NCI-H82 treated with DMSO at 0.1 percent for 48 hours (cell line): ENCODE data around the gene KRT7.
"Not testable (repeated sequence)": the region's sequence is repeated elsewhere in the genome, so short reads cannot be mapped to it uniquely, and the experiment has no call there.

Experiments
- DNase-seq: peaks from one replicate; lab custom pipeline; 2025; ENCODE audit not compliant: unreplicated experiment; lab: John Stamatoyannopoulos, UW

Gene KRT7

DNA sequence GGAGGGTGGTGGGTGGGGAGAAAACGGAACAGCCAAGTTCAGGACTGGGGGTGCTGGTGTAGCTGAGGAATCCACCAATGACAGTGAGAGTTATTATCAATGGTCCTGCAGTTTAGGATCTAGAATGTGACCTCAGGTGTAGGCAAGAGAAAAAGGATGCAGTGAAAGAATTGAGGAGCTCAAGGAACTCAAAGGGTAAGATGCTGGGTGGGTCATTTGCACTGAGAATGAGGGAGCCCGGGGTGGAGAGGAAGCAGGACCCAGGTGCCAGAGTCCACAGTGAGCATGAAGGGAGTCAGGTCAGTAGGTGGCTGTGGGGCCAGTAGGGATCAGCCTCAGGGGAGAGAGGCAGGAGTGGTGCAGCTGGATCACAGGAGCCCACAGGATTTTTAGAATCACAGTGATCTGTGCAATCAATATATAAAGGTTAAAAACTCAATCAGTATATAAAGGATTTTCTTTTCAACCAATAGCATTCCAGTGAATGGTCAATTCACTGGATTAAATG, 3.2 kb upstream of the KRT7 start:
- no peak for DNase-seq

DNA sequence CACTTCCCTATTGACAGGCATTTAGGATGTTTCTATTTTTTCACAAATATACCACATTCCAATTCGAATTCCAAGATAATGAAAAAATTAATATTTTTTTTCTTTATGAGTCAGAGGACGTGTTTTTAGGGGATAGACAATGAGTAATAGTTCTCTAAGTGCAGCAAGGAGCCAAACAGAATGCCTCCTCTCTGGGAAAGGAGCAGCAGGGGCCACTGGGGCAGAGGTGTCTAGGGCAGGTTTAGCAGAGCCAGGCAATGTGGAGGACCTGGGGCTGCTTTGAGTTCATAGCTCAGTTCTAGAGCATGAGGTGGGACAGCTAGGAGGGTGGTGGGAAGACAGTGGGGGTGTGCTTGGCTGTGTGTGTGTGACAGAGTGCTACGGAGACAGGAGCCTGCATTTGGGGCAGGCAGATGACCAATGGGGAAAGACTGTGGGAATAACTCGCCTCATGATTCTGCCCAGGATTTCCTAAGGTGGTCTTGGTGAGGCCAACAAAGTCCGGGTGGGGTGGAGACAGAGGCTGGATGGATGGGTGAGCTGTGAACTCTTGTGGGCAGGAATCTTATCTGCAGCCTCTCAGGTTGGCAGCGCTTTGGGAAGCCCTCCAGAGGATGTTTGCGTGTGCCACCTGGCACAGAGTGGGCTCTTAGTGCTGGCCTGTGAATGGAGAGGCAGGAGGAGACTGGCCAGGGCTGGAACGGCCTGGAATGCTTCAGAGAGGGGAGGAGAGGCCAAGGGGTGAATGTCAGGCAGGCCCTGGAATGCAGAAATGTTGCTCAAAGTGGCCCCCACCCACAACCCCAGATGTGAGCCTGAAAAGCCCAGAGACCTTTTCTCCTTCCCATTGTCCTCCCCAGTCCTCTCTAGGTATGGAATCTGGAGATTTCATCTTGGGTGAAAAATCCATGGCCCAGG, 2.4 kb upstream of the KRT7 start:
- no peak for DNase-seq

DNA sequence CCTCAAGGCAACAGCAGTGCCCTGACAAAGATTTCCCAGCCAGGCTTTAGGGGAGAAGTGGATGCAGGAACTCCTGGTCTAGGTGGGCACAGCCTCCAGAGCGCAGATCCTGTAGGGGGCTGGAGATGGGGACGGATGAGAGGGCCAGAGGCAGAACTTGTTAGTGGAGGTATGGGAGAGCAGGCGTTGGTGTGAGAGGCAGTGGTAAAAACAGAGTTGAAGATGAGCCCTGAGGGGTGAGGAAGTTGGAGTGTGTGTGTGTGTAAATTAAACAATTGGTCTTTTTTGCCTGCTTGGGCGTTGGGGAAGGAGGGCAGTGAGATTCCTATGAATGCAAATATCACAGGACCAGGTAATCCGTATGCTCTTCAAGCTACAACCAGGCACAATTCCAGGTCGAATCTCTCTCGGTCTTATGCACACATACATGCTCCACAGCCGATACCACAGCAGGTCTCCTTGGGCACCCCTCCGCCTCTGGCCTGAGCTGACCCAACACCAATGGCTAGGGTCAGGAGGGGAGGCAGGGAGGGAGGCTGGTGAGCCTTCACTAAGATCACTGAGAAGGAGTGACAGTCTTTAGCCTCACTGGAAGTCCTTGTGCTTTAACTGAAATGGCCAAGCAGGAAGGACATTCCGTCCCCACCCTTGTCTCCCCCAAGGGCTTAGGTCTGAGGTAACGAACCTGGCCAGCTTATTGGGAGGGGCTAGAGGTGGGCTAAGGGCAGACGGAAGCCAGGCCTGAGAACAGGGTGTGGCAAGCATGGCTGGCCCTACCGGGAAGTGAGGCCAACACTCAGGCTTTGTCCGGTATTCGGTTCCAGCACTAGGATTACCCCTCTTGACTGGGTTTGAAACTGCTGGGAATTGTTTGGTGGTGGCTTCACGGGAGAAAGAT, 1.5 kb upstream of the KRT7 start:
- DNase-seq, result no peak

DNA sequence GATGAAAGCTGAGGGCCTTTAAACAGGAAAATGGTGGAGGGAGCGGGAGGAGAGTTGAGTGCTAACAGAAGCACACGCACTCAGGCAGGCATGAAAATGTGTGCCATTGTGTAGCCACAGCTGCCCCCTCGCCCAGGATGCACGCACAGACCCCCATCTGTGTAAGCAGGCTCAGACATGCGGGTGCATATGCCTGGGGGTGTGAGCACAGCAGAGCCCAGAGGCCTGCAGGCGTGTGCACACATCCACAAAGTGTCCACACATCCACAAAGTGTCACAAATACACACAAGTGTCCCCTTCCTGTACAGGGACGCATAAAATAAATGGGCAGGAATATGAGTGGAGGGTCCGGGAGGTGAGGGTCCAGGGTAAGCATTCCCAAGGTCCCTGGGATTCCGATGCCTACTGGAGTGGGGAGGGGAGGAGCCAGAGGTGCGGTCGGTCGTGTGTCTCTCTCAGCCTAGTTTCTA, 805 bp upstream of the KRT7 start:
- no peak for DNase-seq

DNA sequence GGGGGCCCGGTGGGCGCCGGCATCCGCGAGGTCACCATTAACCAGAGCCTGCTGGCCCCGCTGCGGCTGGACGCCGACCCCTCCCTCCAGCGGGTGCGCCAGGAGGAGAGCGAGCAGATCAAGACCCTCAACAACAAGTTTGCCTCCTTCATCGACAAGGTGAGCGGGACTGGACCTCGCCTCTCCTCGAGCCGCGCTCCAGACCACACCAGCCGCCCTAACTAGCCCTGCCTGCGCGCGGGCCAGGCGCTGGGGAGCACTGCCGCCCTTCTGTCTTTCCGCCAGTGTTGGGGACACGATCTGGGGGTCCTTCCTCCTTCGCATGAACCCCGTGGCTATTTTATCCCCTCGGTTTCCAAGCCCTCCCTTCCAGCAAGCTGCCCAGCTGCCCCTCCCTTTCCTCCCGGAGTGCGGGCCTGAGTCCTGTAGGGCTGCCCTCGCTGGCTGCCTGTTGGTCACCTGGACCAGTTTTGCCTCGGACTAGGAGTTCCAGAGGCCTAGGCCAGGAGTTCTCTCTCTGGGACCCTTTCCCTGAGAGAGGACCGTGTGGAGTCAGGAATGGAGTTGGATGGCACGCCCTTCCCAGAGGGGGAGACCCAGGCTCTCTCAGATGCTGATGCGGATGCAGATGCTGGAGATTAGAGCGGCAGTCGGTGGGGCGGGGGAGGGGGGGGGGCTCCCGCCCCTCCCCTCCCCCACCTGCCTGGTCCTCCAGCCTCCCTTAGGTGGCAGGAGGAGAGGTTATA, 592 bp downstream of the KRT7 start:
- DNase-seq, result no peak

DNA sequence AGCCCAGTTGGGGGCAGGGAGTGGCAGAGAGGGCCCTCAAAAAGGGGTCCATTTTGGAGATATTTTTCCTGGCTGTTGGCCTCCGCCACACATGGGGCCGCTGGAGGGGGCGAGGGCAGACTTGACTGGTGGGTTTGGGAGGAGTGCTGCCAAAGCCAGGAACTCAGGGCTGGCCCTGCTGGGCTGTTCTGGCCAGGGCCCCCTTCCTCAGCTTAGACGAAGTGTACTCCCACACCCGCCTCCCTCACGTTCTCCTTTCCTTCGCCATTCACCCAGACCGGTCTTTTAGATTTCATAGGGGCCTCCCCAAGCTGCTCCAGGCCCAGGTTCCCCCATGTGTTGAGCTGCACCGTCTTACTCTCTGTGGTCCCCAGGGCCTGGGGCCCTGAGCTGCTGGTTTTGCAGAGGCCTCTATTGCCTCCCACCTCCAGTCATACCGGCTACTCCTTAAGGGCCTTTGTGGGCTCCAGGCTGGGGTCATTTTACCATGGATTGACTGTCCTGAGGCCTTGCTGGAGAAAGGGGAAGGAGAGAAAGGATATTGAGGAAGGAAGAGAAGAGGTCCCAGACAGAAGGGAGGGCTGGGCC, 1.3 kb downstream of the KRT7 start:
- DNase-seq, result no peak

DNA sequence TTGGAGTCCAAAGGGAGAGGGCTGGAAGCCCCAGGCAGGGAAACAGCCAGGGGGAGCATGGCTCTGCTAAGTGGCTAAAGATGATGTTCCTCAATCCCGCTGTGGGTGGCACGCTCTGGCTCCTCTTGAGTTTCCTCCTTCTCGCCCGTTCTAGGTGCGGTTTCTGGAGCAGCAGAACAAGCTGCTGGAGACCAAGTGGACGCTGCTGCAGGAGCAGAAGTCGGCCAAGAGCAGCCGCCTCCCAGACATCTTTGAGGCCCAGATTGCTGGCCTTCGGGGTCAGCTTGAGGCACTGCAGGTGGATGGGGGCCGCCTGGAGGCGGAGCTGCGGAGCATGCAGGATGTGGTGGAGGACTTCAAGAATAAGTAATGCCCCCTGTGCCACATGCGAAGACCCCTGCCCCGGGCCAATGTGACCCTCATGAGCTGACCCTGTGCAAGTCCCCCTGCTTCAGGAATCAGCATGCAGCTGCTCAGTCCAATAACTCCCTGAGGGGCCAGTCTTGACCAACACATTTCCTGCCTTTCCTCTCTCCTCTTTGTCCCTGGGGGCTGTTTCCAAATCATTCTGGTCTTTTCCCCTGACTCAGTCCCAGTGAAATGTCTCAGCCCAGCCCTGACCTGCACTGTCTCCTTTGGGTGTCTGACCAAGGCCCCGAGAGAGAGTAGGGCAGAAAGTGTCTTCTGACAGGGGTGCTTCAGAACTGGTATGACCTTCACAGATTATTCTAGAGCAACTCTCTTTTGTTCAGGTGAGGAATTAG, 2.1 kb downstream of the KRT7 start:
- DNase-seq, result no peak

DNA sequence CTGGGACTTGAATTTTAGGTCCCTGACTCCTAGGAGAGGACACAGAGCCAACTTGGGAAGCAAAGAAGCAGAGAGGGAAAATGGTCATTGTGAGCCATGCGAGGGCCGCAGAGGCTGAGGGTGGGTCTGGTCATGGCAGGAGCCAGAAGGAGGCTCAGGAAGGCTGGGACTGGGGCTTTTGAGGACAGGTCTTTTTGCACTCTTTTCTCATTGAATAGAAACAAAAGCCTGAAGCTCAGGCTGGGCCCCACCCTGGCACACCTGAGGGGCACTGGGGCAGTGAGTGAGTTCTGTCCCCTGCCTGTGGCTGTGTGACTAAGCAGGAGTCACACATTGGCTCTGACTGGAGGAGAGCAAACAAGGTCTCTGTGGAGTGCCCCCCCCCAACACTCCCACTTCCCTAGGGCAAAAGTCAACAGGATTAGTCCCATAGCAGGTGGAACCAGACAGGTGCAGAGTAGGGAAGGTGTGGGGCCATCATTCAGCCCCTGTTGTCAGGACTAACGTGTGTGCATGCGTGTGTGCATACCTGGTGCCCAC, 2.8 kb downstream of the KRT7 start:
- no peak for DNase-seq

DNA sequence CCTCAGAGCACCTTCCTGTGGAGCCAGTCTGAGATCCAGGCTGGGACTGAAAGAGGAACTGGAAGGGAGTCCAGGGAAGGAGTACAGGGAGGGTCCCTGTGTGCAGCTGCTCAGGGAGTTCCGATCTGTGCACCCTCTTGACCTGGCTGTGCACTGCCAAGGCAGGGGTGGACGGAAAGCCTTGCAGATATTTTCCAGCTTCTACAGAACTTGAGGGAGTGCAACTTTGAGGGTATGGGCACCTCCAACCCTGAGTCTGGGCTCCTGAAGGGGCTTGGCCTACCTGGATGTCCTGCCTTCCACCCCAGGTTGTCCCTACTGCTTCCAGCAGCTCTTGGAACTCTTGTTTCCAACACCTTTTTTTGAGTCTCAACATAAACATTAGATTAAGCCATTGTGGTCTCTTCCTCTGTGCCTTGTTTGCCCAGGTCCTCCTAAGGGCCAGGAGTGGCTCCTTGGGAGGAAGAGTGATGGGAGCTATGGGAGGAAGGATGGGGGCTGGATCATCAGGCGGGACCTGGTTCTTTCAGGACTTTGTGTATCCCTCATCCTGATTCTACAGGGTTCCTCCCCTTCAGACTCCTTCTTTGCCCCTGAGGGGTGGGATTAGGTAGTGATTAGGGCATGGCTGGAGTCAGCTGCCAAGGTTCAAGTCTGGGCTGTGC, 3.5 kb downstream of the KRT7 start:
- no peak for DNase-seq

DNA sequence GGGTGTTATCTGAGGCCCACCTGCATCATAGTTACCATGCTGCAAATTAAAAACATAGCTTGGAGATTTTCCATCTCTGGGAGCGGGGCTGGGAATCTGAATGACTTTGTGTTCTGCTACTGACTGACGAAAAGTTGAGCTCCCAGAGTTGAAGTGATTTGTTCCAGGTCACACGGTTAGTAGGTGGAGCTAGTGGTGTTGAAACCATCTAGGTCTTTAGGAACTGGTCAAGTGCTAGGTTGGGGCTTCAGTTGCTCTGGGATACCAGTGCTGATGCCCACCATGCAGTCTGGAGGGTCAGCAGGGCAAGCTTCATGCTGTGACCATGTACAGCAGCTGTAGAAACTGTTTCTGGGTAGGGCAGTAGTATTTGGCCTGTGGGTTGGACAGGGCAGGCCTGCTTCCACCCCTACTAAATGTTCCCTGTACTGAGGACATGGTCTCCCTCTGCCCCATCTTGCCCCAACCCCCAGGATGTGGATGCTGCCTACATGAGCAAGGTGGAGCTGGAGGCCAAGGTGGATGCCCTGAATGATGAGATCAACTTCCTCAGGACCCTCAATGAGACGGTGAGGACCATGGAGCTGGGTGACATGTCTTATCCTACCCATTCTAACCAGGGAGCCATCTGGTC, 5.3 kb downstream of the KRT7 start:
- no peak for DNase-seq

DNA sequence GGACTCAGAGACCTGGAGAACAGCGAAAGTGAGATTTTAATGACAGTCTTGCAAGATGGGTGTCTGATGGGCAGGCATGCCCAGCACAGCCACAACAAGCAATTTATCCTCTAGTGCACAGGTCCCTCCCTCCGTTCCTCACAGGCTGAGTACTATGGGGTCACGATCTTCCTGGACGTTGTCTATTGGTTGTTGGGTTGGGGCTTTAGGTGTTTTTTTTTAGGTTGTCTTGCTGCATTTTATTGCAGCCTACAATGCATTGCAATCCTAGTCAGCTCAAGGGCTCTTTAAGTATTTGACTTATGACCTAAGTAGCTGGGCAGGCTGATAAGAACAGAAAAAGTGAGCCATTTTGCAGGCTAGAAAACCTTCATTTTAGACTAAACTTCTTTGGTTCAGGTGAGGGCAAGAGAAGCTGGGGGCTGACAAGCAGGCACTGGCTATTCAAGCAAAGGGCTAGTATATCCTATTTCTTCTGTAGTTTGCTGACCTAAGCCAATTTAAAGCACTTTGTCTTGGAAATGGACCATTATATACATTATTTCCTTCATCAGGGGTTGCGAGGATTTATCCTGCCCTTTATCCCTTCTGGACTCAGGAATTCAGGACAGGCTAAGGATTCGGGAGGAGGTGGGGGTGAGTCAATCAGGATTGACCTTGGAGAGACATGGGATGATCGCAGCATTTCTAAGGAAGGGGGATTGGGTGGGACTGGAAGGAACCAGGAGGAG, 6.0 kb downstream of the KRT7 start:
- no peak for DNase-seq

DNA sequence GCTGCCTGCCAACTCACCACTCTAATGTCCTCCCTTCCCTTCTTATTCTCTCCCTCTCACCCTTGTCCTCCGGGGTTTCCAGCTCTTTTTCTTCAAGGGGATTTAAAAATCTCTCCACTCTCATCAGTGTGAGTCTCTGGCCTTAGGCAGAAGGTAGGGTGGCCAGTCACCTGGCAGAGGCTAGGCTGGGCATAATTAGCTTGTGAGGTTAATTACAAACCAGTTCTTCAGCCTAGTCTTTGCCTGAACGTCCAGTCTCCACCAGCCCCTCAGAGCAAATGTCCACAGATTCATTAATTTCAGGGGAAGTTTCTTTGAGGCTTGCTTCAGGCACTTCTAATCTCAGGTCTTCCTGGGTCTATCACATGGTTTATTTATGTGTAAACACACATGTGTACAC, 6.7 kb downstream of the KRT7 start:
- DNase-seq, result no peak

DNA sequence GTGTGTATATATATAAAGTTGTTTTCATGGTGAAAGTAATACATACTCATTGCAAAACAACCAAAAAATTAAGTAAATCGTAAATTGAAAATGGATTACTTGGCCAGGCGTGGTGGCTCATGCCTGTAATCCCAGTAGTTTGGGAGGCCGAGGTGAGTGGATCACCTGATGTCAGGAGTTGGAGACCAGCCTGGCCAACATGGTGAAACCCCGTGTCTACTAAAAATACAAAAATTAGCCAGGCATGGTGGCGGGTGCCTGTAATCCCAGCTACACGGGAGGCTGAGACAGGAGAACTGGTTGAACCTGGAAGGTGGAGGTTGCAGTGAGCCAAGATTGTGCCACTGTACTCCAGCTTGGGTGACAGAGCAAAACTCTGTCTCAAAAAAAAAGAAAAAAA, 7.2 kb downstream of the KRT7 start:
- not testable (repeated sequence) for DNase-seq

DNA sequence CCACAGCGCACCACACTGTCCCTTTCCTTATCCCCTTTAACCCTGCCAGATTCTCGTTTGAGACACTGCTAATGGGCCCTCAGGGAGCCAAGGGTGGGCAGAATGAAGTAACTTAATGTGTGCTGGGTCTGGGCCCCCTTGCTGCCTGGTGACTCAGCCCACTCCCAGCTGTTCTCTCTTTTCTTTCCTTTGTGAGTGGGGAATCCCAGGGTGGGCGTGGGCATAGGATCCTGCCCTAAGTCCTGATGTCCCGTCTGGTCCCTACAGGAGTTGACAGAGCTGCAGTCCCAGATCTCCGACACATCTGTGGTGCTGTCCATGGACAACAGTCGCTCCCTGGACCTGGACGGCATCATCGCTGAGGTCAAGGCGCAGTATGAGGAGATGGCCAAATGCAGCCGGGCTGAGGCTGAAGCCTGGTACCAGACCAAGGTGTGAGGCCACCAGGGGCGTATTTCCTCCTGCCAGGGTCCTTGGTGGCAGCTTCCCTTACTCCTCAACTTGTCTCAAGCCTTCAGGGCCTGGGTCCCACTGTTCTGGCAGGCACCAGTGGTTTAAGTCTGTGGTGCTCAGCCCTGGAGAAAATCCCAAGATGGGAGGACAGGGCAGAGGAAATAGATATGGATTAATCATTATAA, 8.3 kb downstream of the KRT7 start:
- DNase-seq, result no peak

DNA sequence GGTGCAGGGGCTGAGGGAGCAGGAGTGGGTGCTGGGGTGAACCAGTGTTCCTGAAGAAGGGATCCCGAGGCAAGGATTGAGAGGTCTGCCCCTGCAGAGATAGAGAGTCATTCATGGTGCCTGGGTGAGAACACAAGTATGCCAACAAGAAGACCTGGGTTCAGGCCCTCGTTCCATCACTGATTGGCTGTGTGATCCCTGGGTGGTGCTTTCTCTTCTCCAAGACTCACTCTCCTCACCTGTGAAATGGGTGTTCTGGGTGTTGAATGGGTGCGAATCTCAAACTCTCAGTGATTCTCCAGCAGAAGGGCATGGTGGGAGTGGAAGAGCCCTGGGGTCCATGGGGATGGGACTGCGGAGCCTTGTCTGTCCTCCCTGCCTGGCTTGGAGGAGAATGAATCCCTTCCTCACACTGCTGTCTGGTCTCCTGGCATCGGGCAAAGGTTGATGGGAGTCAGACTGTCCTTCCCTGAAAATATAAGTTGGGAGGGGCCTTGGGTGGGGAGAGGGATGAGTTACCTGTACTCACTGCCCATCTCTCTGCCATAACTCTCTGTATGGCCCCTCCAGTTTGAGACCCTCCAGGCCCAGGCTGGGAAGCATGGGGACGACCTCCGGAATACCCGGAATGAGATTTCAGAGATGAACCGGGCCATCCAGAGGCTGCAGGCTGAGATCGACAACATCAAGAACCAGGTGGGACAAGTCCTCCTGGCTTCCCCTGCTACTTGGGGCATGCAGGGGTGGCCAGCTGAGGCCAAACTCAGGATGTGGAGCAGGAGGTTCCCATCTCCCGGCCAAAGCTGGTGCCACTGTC, 9.6 kb downstream of the KRT7 start:
- no peak for DNase-seq

DNA sequence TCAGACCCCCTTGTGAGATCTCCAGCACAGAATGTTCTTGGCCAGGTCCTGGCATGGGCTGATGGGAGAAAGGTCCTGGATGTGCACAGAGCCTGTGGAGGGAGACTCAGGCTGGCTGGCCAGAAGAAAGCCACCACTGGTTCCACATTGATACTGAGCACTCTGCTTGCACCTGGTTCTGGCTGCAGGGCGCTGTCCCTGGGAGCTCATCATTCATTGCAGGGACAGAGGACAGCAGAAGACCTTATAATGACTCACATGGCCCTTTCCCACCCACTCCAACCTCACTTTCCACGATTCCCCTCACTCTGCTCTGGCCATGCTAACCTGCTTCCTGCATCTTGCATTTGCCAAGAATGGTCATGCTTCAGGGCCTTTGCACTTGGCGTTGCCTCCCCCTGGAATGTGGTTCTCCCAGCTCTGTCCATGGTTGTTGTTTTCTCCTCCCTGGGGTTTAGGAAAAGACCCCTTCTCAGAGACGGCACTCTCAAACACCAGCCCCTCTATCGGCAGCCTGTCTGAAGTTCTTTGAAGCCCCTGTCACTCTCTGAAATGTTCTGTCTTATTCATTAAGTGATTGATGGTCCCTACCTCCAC, 10.3 kb downstream of the KRT7 start:
- no peak for DNase-seq
